Measurements from ENCODE around the gene CHID1. TPM values are rescaled to one million over a fixed set of nuclear protein-coding genes. Genes with fewer than 3 reads are reported as not detected.
A peak's percentile ranks its signal among the peaks of the same experiment; 100 is the strongest.

CHID1 gene
- total RNA-seq, 1 donor from 2014 or later, result 112 TPM

GRCh38 chr11:951507-951906 lies 40.9 kb upstream of the CHID1 start:
- H3K27ac Mint-ChIP-seq (ENCODE audit: unreplicated experiment), result no peak overlapping the region
- H3K36me3 Mint-ChIP-seq (ENCODE audit: unreplicated experiment), result peaks cover 11% of the 10 kb centered on the region
- no peaks in the 10 kb centered on the region for H3K27me3 Mint-ChIP-seq (ENCODE audit: unreplicated experiment)
- peaks cover 29% of the 10 kb centered on the region for H3K4me1 Mint-ChIP-seq (ENCODE audit: unreplicated experiment)
- TF ChIP-seq CTCF (IDR thresholded peaks at IDR 0.05), result no peak
- DNase-seq (ENCODE audit: extremely low spot score, unreplicated experiment), result no peak
- peaks cover 4% of the 10 kb centered on the region for H3K9me3 Mint-ChIP-seq (ENCODE audit: unreplicated experiment)
- H3K4me3 Mint-ChIP-seq (ENCODE audit: unreplicated experiment), result no peak overlapping the region

GRCh38 chr11:947744-948143 lies 37.1 kb upstream of the CHID1 start:
- DNase-seq (ENCODE audit: extremely low spot score, unreplicated experiment), result no peak
- no peak overlapping the region for H3K4me3 Mint-ChIP-seq (ENCODE audit: unreplicated experiment)
- H3K4me1 Mint-ChIP-seq (ENCODE audit: unreplicated experiment), result peaks cover 22% of the 10 kb centered on the region
- no peaks in the 10 kb centered on the region for H3K27me3 Mint-ChIP-seq (ENCODE audit: unreplicated experiment)
- no peak for TF ChIP-seq CTCF (IDR thresholded peaks at IDR 0.05)
- H3K9me3 Mint-ChIP-seq (ENCODE audit: unreplicated experiment), result peaks cover 4% of the 10 kb centered on the region
- H3K27ac Mint-ChIP-seq (ENCODE audit: unreplicated experiment), result no peak overlapping the region
- peaks cover 24% of the 10 kb centered on the region for H3K36me3 Mint-ChIP-seq (ENCODE audit: unreplicated experiment)

- H3K36me3 Mint-ChIP-seq (ENCODE audit: unreplicated experiment), result peaks cover 26% of the 10 kb centered on the region
- no peak for TF ChIP-seq CTCF (IDR thresholded peaks at IDR 0.05)
- H3K27ac Mint-ChIP-seq (ENCODE audit: unreplicated experiment), result no peak overlapping the region
- no peak overlapping the region for H3K4me3 Mint-ChIP-seq (ENCODE audit: unreplicated experiment)
- no peak for DNase-seq (ENCODE audit: extremely low spot score, unreplicated experiment)
- no peaks in the 10 kb centered on the region for H3K27me3 Mint-ChIP-seq (ENCODE audit: unreplicated experiment)
- H3K9me3 Mint-ChIP-seq (ENCODE audit: unreplicated experiment), result peaks cover 4% of the 10 kb centered on the region
- H3K4me1 Mint-ChIP-seq (ENCODE audit: unreplicated experiment), result peaks cover 24% of the 10 kb centered on the region
These were observed 35.4 kb upstream of the CHID1 start for GRCh38 chr11:945986-946385.

- H3K27me3 Mint-ChIP-seq (ENCODE audit: unreplicated experiment), result no peaks in the 10 kb centered on the region
- H3K4me3 Mint-ChIP-seq (ENCODE audit: unreplicated experiment), result no peak overlapping the region
- H3K4me1 Mint-ChIP-seq (ENCODE audit: unreplicated experiment), result peaks cover 33% of the 10 kb centered on the region
- H3K36me3 Mint-ChIP-seq (ENCODE audit: unreplicated experiment), result peaks cover 24% of the 10 kb centered on the region
- no peak for DNase-seq (ENCODE audit: extremely low spot score, unreplicated experiment)
- peak overlapping the region; percentile 24 for H3K27ac Mint-ChIP-seq (ENCODE audit: unreplicated experiment)
- peaks cover 4% of the 10 kb centered on the region for H3K9me3 Mint-ChIP-seq (ENCODE audit: unreplicated experiment)
- TF ChIP-seq CTCF (IDR thresholded peaks at IDR 0.05), result no peak
These were observed 34.3 kb upstream of the CHID1 start for GRCh38 chr11:944711-945470.

- Mint-ChIP-seq H3K4me1 (ENCODE audit: unreplicated experiment) (peaks cover 43% of the 10 kb centered on the region), H3K36me3 (ENCODE audit: unreplicated experiment) (peaks cover 17% of the 10 kb centered on the region), H3K27me3 (ENCODE audit: unreplicated experiment) (no peaks in the 10 kb centered on the region), H3K4me3 (ENCODE audit: unreplicated experiment) (no peak overlapping the region), H3K27ac (ENCODE audit: unreplicated experiment) (peak overlapping the region; percentile 64), H3K9me3 (ENCODE audit: unreplicated experiment) (peaks cover 1% of the 10 kb centered on the region)
- TF ChIP-seq CTCF (IDR thresholded peaks at IDR 0.05), result no peak
- no peak for DNase-seq (ENCODE audit: extremely low spot score, unreplicated experiment)
These were observed 32.2 kb upstream of the CHID1 start for GRCh38 chr11:942823-943222.
